Measurements from ENCODE around the gene AVL9.

GRCh38 chr7:32577421-32577820 is 82.1 kb downstream of the AVL9 start:
- TF ChIP-seq CTCF (IDR thresholded peaks at IDR 0.05) (no peak), POLR2AphosphoS5 (IDR thresholded peaks at IDR 0.05) (no peak)
